Type B pancreatic cell (in vitro differentiated cells): ENCODE results near the gene ADGRA3. TPM values are rescaled to one million over a fixed set of nuclear protein-coding genes. Genes with fewer than 3 reads are reported as not detected.
A peak's percentile ranks its signal among the peaks of the same experiment; 100 is the strongest.

ENCODE experiments used
- DNase-seq: peaks from one replicate; pipeline ENCODE4 v3.0.0; 2021; ENCODE audit warnings: mixed read lengths; ENCODE audit not compliant: unreplicated experiment; ENCODE audit errors: extremely low spot score
- H3K27ac Mint-ChIP-seq: 2 replicates; pipeline ENCODE4 v1.8.0; 2021; ENCODE audit warnings: mild to moderate bottlenecking, mixed read lengths
- H3K27me3 Mint-ChIP-seq: 2 replicates; pipeline ENCODE4 v1.8.0; 2021; ENCODE audit warnings: mixed read lengths
- H3K36me3 Mint-ChIP-seq: 2 replicates; pipeline ENCODE4 v1.8.0; 2021; ENCODE audit warnings: mixed read lengths
- H3K4me1 Mint-ChIP-seq: one replicate; pipeline ENCODE4 v1.8.0; 2021; ENCODE audit warnings: mixed read lengths; ENCODE audit not compliant: unreplicated experiment
- H3K4me3 Mint-ChIP-seq: 2 replicates; pipeline ENCODE4 v1.8.0; 2021; ENCODE audit warnings: mild to moderate bottlenecking, mixed read lengths
- H3K9me3 Mint-ChIP-seq: 2 replicates; pipeline ENCODE4 v1.8.0; 2021; ENCODE audit warnings: mixed read lengths
- total RNA-seq: library from RNA; stranded (reverse); gene quantifications from 2 replicates; pipeline ENCODE4 v1.2.1, GENCODE V29; 2021; ENCODE audit warnings: low replicate concordance
- TF ChIP-seq, protein P1 (sequence below): fragments of 200-600 bp; sonication (generic); conservative IDR thresholded peaks from 2 replicates; pipeline ENCODE4 v1.5.0; 2021; ENCODE audit warnings: antibody characterized with exemption, mild to moderate bottlenecking

The ADGRA3 gene
- total RNA-seq, 1 donor from 2014 or later: 61.0 TPM

DNA sequence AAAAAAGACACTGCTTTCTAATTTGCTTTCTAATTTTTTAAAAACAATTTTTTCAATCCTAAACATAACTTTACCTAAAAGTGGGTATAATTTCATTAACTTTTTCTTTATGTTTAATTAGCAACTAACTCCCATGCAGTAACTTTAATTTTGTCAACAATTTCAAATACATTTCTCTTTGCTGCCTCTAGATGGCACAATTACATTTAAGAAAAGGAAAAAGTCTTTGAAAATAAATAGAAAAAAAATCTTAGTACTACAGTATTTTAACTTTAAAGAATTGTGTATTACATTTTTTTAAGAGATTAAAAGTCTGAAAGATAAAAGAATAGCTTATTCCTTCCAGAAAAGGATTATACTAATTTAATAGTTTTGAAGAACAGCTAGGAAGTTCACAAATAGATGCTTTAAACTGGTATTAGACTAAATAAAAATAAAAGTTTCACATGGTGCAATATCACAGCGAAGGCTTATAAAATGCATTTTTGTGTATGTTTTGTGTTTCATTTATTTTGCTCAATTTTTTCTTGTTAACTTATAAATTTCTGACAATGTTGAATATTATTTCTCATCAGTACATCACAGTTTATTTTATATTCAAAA lies 105.1 kb downstream of the ADGRA3 start:
- no peaks in the 10 kb centered on the region for H3K4me1 Mint-ChIP-seq
- no peaks in the 10 kb centered on the region for H3K9me3 Mint-ChIP-seq
- H3K36me3 Mint-ChIP-seq: peaks cover 11% of the 10 kb centered on the region
- no peak overlapping the region for H3K27ac Mint-ChIP-seq
- no peak overlapping the region for H3K4me3 Mint-ChIP-seq
- H3K27me3 Mint-ChIP-seq: no peaks in the 10 kb centered on the region
- no peak for DNase-seq
- TF ChIP-seq, protein P1, sequence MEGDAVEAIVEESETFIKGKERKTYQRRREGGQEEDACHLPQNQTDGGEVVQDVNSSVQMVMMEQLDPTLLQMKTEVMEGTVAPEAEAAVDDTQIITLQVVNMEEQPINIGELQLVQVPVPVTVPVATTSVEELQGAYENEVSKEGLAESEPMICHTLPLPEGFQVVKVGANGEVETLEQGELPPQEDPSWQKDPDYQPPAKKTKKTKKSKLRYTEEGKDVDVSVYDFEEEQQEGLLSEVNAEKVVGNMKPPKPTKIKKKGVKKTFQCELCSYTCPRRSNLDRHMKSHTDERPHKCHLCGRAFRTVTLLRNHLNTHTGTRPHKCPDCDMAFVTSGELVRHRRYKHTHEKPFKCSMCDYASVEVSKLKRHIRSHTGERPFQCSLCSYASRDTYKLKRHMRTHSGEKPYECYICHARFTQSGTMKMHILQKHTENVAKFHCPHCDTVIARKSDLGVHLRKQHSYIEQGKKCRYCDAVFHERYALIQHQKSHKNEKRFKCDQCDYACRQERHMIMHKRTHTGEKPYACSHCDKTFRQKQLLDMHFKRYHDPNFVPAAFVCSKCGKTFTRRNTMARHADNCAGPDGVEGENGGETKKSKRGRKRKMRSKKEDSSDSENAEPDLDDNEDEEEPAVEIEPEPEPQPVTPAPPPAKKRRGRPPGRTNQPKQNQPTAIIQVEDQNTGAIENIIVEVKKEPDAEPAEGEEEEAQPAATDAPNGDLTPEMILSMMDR: peak; percentile 86

DNA sequence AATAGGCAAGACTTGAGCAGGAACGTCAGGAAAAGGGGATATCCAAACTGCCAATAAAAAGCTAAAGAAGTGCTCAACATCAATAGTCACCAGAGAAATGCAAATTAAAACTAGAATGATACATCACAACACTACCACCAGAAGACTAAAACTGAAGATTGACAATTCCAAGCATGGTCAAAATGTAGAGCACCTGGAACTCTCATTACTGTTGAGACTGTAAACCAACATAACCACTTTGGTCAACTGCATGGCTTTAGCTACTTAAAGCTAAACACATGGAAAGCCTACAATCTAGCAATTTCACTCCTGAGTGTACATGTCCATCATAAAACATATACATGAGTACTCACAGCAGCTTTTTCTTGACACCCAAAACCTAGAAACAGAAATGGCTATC lies 107.4 kb downstream of the ADGRA3 start:
- H3K4me1 Mint-ChIP-seq: no peaks in the 10 kb centered on the region
- no peak for DNase-seq

DNA sequence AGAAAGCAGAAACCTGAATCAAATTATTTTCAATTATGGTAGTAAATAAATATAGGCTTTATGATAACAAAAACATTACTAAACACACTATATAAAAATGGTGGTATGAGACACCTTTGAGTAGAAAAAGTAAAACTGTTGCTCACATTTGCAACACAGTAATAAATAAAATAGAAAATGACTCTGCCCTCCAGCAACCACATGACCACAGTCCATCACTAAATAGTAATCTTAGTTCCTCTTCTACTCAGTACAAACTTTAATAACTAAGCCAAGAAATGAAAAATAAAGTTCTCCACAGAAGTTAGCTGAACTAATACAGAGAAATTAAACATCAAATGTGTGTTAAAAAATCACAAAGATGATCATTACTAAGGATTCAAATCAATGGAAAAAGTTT lies 108.5 kb downstream of the ADGRA3 start:
- no peaks in the 10 kb centered on the region for H3K9me3 Mint-ChIP-seq
- DNase-seq: no peak
- no peak overlapping the region for H3K4me3 Mint-ChIP-seq
- H3K27me3 Mint-ChIP-seq: no peaks in the 10 kb centered on the region
- H3K4me1 Mint-ChIP-seq: no peaks in the 10 kb centered on the region
- TF ChIP-seq, protein P1: no peak
- no peak overlapping the region for H3K27ac Mint-ChIP-seq
- H3K36me3 Mint-ChIP-seq: peaks cover 32% of the 10 kb centered on the region

More for the DNA sequence above, 107.4 kb downstream of the ADGRA3 start:
- H3K27ac Mint-ChIP-seq: no peak overlapping the region
- TF ChIP-seq, protein P1: no peak
- H3K27me3 Mint-ChIP-seq: no peaks in the 10 kb centered on the region
- no peaks in the 10 kb centered on the region for H3K9me3 Mint-ChIP-seq
- H3K4me3 Mint-ChIP-seq: no peak overlapping the region
- H3K36me3 Mint-ChIP-seq: peaks cover 26% of the 10 kb centered on the region

DNA sequence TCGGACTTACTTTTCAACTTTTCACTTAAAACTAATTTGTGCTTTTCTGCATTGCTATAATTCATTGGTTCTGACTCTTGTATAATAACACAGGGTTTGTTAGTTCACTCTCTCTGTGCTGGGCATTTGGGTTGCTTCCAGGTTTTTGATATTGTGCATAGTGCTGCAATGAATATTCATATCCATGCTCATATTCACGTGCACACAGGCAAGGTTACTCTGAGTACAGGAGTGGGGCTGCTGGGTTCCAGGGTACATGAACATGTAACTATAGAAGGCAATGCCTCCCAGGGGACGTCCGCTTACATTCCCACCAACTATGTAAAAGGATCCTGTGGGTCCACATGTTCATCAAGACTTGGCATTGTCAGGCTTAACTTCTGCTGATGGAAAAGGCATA lies 117.2 kb downstream of the ADGRA3 start:
- Mint-ChIP-seq H3K27me3 (no peaks in the 10 kb centered on the region), H3K36me3 (peaks cover 43% of the 10 kb centered on the region), H3K4me3 (no peak overlapping the region), H3K27ac (no peak overlapping the region), H3K4me1 (no peaks in the 10 kb centered on the region), H3K9me3 (no peaks in the 10 kb centered on the region)
- no peak for DNase-seq
- TF ChIP-seq, protein P1: no peak

DNA sequence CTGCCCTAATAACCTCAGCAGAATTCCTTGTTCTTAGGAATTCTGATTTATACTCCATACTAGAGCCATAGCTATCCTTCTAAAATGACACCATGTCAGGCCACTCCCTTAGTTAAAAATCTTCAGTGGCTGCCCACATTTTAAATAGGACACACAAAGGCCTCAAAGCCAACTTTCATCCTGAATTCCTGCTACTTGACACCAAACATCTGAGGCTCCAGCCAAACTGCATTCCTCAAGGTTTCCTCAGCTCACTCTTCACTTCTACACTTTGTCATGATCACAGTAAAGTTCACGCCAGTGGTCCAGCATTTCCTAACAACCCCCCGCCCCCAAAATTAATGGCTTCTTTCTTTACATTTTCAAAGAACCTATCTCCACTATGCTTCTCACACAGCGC lies 124.3 kb downstream of the ADGRA3 start:
- Mint-ChIP-seq H3K36me3 (peaks cover 3% of the 10 kb centered on the region), H3K27ac (no peak overlapping the region), H3K4me3 (no peak overlapping the region), H3K4me1 (no peaks in the 10 kb centered on the region), H3K27me3 (no peaks in the 10 kb centered on the region), H3K9me3 (no peaks in the 10 kb centered on the region)
- no peak for DNase-seq
- TF ChIP-seq, protein P1: no peak
